ENCODE results near the gene GAL3ST3.
"Not testable (repeated sequence)": the region's sequence is repeated elsewhere in the genome, so short reads cannot be mapped to it uniquely, and the experiment has no call there.

Gene GAL3ST3

GRCh38 chr11:66042996-66043906, 5.7 kb downstream of the GAL3ST3 start:
- TF ChIP-seq ZNF274 (IDR thresholded peaks at IDR 0.05; ENCODE audit: low read depth, low read length), result no peak

GRCh38 chr11:66042227-66042995, 6.5 kb downstream of the GAL3ST3 start:
- no peak overlapping the region for H3K4me3 ChIP-seq (ENCODE audit: low read length)
- no peak for TF ChIP-seq ZNF274 (IDR thresholded peaks at IDR 0.05; ENCODE audit: low read depth, low read length)

More at GRCh38 chr11:66042996-66043906, 5.7 kb downstream of the GAL3ST3 start:
- H3K4me3 ChIP-seq (ENCODE audit: low read length), result no peak overlapping the region

- H3K4me3 ChIP-seq (ENCODE audit: low read length), result no peak overlapping the region
- no peak for TF ChIP-seq ZNF274 (IDR thresholded peaks at IDR 0.05; ENCODE audit: low read depth, low read length)
Observed at GRCh38 chr11:66039765-66040164, 9.2 kb downstream of the GAL3ST3 start.

- TF ChIP-seq ZNF274 (IDR thresholded peaks at IDR 0.05; ENCODE audit: low read depth, low read length), result no peak
- H3K4me3 ChIP-seq (ENCODE audit: low read length), result no peak overlapping the region
Observed at GRCh38 chr11:66037327-66037726, 11.6 kb downstream of the GAL3ST3 start.

GRCh38 chr11:66036334-66036710, 12.6 kb downstream of the GAL3ST3 start:
- TF ChIP-seq ZNF274 (IDR thresholded peaks at IDR 0.05; ENCODE audit: low read depth, low read length), result no peak
- no peak overlapping the region for H3K4me3 ChIP-seq (ENCODE audit: low read length)

- no peak for TF ChIP-seq ZNF274 (IDR thresholded peaks at IDR 0.05; ENCODE audit: low read depth, low read length)
Observed at GRCh38 chr11:66035653-66036333, 13.2 kb downstream of the GAL3ST3 start.

GRCh38 chr11:66032957-66033735, 15.8 kb downstream of the GAL3ST3 start:
- TF ChIP-seq ZNF274 (IDR thresholded peaks at IDR 0.05; ENCODE audit: low read depth, low read length), result no peak
- H3K4me3 ChIP-seq (ENCODE audit: low read length), result no peak overlapping the region

More at GRCh38 chr11:66035653-66036333, 13.2 kb downstream of the GAL3ST3 start:
- no peak overlapping the region for H3K4me3 ChIP-seq (ENCODE audit: low read length)

- no peak for TF ChIP-seq ZNF274 (IDR thresholded peaks at IDR 0.05; ENCODE audit: low read depth, low read length)
- H3K4me3 ChIP-seq (ENCODE audit: low read length), result no peak within 1 kb of the TSS
Observed at GRCh38 chr11:66026017-66026529, 22.9 kb downstream of the GAL3ST3 start, which contains the start of gene CATSPER1. TSS of gene CATSPER1 (minus strand) at chr11:66026479. CDS start at chr11:66026379, 100 bp downstream.

GRCh38 chr11:66023186-66023440, 25.8 kb downstream of the GAL3ST3 start:
- H3K4me3 ChIP-seq (ENCODE audit: low read length), result not testable (repeated sequence)

GRCh38 chr11:66022401-66023185, 26.4 kb downstream of the GAL3ST3 start:
- TF ChIP-seq ZNF274 (IDR thresholded peaks at IDR 0.05; ENCODE audit: low read depth, low read length), result no peak
- no peak overlapping the region for H3K4me3 ChIP-seq (ENCODE audit: low read length)

- no peak overlapping the region for H3K4me3 ChIP-seq (ENCODE audit: low read length)
- no peak for TF ChIP-seq ZNF274 (IDR thresholded peaks at IDR 0.05; ENCODE audit: low read depth, low read length)
Observed at GRCh38 chr11:66020618-66021357, 28.2 kb downstream of the GAL3ST3 start.

GRCh38 chr11:66020212-66020611, 28.7 kb downstream of the GAL3ST3 start:
- no peak for TF ChIP-seq ZNF274 (IDR thresholded peaks at IDR 0.05; ENCODE audit: low read depth, low read length)
- no peak overlapping the region for H3K4me3 ChIP-seq (ENCODE audit: low read length)
